GM18861 (cell line): ENCODE data around the gene MED8.

Experiments
- ATAC-seq: cut with Tn5 transposase; IDR thresholded peaks from one replicate; pipeline ENCODE4 v1.9.1; 2021; ENCODE audit not compliant: unreplicated experiment

MED8 gene

GRCh38 chr1:43338001-43338400 is 51.6 kb downstream of the MED8 start:
- ATAC-seq: no peak

- no peak for ATAC-seq
Measured at GRCh38 chr1:43337588-43337987, 52.0 kb downstream of the MED8 start, which contains the start of gene MPL. Gene MPL (plus strand): TSS chr1:43337818. CDS start chr1:43337849, 31 bp downstream.

- no peak for ATAC-seq
Measured at GRCh38 chr1:43334453-43335205, 55.0 kb downstream of the MED8 start.
